CD1c-positive myeloid dendritic cell (primary cell): ENCODE data around the gene APBA2.
"Not testable (repeated sequence)": the region's sequence is repeated elsewhere in the genome, so short reads cannot be mapped to it uniquely, and the experiment has no call there.

Source experiments
- DNase-seq: peaks from one replicate; pipeline ENCODE4 v3.0.0-alpha.2; 2016; ENCODE audit errors: extremely low spot score

Gene APBA2

DNA sequence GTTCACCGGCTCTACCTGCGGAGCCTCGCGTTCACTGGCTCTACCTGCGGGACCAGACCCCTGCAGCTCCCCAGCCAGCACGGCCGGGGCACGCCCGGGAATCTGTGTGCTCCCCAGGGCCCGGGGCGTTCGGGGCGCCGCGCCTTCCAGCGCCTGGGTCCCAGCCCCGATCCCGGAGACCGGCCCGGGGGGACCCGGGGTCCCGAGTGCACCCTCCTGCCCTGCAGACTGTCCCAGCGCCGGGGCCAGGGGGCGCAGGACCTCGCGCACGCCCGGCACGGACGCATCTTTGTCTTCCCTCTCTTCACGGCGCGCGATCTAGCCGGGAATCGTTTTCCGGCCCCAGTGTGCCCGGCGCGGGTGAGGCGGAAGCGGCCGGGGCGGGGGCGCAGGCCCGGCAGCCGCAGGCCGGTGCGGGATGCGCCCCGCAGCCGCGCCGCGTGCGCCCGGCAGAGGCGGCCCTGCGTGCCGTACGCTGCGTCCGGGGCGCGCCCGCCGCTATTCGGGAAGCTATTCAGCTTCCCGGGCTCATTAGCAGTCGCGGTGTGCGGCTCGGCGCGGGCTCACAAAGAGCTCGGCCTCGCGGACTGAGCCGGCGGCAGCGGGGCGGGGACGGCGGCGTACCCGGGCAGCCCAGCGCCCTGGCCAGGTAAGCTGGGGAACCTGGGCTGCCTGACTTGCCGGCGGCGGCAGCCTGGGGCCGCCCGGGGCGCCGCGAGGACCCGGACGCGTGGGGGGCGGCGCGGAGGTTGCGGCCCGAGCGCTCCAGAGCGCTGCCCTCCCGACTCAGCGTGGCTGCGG is at the start of gene APBA2:
Gene APBA2, plus strand, starts transcription at position 345 of the 801 bp plus-strand sequence. CDS start 167,911 bp downstream, outside the sequence.
- DNase-seq = peak; percentile 19

DNA sequence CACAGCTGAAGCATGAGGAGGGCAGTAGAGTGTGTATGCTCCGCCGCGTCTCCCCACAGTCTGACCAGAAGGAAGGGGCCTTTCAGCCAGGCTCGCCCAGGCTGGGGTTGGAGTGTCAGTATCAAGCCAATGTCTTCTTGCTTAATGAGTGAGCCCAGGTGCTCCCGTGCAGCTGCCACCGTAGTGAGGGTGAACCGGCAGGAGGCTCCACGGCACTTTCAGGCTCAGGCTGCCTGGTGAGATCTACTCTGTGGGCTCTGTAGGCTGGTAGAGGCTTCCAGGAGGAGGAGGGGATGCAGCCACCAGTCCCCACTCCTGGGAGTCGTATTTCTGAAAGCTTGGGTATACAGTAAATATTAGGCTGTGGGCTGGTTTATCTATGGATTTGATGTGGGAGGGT is 45.5 kb upstream of the APBA2 start:
- DNase-seq = not testable (repeated sequence)

DNA sequence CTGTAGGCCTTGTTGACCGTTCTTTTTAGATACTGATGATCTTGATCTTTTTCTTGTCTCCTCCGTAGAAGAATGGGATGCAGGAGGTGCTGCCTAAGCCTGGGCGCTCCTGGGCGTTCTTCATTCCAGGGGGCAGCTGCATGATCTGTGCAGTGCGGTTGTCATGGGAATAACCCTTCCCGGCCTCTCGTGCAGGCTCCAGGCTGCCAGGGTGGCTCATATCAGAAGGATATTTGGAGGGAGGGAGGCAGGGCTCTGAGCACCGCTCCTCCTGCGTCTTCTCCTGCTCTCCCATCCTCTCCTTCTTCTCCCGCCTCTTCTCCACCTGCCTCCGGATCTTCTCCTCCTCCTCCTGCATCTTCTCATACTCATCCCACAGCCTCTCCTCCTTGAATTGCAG is 43.6 kb upstream of the APBA2 start:
- DNase-seq = not testable (repeated sequence)

DNA sequence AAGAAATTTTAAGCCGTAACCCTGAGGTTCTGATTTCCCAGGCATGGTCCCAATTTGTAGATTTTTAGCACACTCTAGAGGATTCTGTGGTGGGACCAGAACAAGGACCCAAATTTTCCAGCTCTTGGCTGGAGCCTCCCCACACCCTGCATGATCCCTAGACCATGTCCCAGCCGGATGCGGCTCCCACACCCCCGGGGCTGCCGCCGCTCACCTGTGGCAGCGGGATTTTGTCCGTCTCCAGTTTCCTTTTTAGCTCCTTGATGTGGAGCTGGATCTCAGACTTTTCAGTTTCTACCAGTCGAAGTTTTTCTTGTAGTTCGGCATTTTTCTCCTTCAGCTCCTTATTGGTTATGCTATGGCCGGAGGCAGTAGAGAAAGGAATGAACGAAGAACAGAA is 42.3 kb upstream of the APBA2 start:
- not testable (repeated sequence) for DNase-seq

DNA sequence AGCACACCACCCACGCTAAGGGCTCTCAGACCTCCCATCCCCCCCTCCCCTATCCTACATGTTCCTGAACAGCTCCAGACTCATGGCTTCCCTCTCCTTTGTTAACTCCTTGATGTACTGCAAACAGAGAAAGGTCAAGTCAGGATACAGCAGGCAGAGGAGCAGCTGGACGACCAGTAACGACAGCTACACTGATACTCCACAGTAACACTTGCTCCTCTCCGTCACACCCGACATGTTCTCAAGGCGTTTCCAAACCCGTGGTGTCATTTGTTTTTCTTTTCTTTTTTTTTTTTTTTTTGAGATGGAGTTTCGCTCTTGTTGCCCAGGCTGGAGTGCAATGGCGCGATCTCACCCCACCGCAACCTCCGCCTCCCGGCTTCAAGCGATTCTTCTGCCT is 41.6 kb upstream of the APBA2 start:
- DNase-seq = not testable (repeated sequence)

DNA sequence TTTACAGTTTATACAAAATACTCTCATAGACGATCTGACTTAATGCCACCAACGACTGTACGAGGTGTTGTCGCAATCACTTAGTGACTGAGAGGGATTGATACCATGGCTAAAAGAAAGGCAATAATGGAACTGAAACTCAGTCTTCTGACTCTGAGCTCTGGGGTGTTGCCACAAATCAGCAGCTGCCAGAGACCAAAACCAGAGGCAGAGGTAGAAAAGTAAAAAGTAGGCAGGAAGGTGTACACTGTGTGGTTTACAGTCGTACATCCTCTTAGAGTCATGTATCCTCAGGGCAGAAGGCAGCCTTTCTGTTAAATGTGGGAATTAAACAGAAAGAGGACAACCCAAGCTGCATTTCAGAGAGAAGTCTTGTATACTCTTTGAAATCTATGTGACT is 38.5 kb upstream of the APBA2 start:
- DNase-seq = not testable (repeated sequence)

DNA sequence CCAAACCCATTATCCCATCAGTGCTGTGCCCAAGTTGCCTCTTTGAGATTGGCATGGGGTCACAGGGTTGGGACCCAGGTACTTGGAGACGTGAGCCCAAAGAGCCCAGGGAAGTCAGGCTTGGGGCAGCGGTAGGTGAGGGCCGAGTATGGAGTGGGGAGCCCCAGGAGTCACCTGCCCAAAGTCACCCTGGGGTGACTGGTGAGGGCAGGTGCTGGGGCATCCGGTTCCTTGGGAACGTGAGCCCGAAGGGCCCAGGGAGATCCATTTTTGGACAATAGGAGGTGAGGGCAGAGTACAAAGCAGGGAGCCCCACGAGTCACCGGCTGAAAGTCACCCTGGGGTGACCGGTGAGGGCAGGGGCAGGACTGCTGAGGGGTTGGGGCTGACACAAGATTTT is 37.8 kb upstream of the APBA2 start:
- DNase-seq = not testable (repeated sequence)

DNA sequence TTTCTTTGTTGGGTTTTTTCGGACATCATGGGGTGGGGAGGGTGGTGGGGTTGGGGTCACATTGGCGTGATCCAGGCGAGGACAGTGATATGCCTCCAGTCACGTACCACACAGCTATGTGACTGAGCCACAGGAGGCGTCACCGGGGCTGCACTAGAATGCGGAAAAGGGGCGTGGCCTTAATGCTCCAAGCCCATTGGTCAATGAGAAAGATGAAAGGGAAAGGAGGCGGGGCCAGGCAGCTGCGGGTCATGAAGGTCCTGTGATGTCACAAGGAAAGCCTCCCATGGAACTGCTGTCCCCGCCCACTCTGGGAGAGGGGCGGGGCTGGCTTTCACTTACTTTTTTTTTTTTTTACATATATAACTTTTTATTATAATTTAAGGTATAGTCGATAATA is 37.3 kb upstream of the APBA2 start, which contains the start of gene GOLGA6L7:
Gene GOLGA6L7, minus strand, starts transcription at position 124 of the 400 bp plus-strand sequence. Its CDS starts 95 bp downstream, at position 29.
- not testable (repeated sequence) for DNase-seq

DNA sequence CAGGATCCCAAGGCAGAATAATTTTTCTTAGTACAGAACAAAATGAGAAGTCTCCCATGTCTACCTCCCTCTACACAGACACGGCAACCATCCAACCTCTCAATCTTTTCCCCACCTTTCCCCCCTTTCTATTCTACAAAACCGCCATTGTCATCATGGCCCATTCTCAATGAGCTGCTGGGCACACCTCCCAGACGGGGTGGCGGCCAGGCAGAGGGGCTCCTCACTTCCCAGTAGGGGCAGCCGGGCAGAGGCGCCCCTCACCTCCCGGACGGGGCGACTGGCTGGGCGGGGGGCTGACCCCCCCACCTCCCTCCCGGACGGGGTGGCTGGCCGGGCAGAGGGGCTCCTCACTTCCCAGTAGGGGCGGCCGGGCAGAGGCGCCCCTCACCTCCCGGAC is 36.5 kb upstream of the APBA2 start:
- DNase-seq = not testable (repeated sequence)

DNA sequence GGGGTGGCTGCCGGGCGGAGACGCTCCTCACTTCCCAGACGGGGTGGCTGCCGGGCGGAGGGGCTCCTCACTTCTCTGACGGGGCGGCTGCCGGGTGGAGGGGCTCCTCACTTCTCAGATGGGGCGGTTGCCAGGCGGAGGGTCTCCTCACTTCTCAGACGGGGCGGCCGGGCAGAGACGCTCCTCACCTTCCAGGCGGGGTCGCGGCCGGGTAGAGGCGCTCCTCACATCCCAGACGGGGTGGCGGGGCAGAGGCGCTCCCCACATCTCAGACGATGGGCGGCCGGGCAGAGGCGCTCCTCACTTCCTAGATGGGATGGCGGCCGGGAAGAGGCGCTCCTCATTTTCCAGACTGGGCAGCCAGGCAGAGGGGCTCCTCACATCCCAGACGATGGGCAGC is 36.0 kb upstream of the APBA2 start:
- not testable (repeated sequence) for DNase-seq

DNA sequence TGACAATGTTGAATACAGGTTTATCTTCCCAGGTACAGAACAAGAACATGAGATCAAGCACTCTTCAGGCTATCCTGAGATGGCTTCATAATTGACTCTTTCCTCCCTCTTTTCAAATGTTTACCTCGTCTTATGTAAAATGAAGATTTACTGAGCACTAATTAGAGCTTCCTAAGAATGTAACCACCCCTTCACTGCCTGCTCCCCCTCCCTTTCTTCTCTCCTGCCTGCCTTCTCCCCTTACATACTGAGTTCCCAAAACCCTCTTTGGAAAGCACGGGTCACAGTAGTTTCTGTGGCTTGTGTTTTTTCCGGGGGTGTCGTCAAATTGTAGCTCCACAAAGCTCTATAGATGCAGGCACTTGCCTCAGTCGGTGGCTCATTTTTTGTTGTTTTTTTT is 32.1 kb upstream of the APBA2 start:
- DNase-seq = not testable (repeated sequence)

DNA sequence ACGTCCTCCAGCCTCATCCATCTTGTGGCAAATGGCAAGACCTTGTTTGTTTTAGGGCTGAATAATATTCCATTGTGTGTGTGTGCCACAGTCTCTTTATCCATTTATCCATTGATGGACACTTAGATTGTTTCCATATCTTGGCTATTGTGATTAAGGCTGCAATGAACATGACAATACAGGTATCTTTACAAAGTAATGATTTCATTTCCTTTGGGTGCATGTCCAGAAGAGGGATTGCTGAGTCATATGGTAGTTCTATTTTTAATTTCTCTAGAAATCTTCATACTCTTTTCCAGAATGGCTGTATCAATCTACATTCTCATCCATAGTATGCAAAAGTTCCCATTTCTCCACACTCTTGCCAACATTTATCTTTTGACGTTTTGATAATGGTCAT is 31.2 kb upstream of the APBA2 start:
- DNase-seq = not testable (repeated sequence)

DNA sequence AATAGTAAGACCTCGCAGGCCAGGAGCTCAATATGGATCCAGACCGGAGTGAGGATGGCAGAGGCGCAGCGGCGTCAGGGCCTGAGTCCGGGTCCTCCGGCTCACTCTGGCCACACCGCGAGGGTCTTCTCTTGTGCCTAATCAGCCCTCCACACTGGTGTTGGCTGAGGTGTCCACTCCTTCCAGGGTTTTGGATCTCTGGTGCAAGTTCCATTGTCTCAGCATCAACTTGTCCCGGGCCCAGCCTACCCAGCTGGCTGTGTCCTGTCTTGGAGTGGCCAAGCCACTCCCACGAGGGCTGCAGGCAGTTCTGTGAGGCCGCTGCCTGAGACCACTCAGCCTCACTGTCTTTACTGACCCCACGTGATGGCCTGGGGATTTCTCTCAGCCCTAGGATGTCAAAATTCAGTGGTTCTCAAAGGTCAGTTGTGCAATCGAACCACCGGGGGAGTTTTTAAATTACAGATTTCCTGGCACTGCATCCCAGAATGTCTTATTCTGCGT is 24.7 kb upstream of the APBA2 start:
- no peak for DNase-seq

DNA sequence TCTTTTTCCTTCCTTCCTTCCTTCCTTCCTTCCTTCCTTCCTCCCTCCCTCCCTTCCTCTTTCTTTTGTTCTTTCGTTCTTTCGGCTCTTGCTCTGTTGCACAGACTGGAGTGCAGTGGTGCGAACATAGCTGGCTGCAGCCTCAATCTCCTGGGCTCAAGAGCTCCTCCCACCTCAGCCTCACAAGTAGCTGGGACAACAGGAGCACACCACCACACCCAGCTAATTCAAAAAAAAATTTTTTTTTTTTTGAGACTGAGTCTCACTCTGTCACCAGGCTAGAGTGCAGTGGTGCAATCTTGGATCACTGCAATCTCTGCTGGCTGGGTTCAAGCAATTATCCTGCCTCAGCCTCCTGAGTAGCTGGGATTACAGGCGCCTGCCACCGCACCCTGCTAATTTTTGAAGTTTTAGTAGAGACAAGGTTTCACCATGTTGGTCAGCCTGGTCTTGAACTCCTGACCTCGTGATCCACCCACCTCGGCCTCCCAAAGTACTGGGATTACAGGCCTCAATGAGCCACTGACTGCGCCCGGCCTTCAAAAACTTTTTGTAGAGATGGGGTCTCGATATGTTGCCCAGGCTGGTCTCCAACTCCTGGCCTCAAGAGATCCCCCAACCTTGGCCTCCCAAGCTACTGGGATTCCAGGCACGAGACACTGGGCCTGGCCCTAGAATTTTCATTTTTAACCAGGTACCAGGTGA is 24.0 kb upstream of the APBA2 start:
- not testable (repeated sequence) for DNase-seq

DNA sequence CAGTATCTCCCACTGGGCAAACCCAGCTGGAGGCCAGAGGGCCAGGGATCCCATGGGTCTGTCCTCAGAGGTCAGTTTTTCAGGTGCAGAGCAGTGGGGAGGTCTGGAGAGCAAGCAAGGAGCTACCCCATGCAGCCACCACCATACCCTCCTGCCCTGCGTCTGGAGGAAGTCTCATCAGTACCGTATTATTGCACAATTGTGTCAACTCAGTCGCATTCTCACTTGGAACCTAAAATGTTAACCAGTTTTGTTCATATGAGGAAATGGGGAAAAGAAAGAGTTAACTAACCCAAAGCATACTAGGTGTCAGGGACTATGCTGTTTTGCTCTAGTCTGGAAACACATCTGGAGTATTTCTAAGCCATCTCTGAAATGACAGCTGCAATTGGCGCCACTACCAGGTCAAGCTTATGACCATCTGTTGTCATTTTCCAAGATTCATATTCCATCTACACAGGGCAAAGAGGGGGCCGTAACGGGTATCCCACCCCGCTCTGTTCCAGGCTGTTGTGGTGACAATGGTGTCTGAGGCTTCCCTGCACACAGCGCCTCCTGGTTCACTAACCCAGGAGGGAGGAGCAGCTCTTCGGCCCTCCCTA is 16.9 kb upstream of the APBA2 start:
- DNase-seq = no peak

DNA sequence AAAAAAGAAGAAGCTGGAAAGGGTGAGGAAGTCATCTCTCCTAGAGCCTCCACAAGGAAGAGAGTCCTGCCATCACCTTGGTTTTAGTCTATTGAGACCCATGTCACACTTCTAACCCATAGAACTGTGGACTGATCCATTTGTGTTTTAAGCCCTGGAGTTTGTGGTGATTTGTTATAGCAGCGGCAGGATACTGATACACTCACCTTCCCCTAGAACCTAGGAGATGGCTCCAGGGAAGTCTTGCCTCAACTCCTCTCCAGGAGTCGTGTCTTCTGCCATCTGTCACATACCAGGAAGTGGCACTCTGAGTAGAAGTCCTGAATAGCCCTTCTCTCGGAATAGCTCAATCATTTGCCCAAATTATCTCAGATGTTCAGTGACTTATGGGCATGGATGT is 14.6 kb upstream of the APBA2 start:
- no peak for DNase-seq

DNA sequence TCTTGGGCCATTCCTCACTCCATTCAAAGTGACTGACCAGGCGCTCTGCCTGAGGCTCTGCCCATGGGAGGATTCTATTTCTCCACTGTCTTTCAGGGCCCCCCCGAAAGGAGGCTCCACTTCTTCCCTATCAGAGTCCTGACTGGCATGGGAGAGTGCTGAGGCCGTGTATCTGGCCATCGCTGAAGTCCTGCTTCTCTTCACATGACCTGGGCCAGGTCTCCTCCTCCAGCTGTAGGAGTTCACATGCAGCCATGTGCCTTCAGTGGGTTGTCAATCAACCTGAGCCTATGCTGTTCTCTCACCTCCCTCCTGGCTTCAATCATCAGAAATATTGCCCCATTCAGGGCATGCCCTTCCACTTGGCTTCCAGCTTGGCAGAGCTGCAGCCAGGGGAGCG is 12.8 kb upstream of the APBA2 start:
- no peak for DNase-seq

DNA sequence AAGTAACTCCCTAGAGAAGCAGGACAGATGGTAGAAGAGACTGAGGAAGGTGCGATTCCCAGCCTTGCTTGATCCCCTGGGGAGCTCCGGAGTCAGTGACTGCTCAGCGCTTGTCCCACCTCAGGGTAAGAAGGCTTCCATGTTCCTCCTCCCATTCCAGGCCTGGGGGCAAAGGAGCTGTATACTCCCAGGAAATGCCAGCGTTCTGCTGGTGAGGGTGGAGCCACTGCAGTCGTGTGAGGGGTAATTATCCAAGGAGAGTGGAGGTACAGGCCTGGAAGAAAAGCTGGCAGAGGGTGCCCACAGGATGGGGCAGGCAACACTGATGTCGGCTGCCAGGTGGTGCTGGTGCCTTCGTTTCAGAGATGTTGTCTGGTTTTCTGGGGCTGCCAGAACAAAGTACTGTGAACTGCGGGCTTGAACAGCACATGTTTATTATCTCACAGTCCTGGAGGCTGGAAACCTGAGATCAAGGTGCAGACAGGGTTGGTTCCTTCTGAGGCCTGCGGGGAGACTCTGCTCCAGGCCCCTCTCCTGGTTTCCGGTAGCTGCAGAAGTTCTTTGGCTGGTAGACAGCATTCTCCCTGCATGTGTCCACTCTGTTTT is 12.1 kb upstream of the APBA2 start:
- no peak for DNase-seq

DNA sequence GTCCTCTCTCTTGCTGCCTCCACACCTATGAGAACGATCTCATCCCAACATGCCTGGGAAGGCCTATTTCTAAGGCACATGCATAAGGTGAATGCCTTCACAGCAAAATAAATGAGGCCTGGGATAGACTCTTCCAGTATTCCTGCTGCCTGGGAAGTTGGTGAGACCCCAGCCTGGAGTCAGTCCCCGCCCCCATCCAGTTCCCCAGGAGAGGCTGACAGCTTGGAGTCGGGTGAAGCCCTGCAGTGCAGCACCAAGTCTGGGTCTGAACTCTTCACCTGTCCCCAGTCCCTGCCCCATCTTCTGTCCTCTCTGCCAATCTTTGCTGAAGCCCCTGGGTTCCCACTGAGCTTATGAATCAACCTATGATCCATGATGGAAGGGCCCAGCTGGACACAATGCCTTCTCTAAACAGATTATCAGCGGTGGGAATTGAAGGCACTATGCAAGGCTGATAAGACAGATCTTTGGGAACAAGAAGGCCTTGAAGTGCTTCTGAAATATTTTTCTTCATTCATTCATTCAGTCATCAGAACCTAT is 10.2 kb upstream of the APBA2 start:
- no peak for DNase-seq

DNA sequence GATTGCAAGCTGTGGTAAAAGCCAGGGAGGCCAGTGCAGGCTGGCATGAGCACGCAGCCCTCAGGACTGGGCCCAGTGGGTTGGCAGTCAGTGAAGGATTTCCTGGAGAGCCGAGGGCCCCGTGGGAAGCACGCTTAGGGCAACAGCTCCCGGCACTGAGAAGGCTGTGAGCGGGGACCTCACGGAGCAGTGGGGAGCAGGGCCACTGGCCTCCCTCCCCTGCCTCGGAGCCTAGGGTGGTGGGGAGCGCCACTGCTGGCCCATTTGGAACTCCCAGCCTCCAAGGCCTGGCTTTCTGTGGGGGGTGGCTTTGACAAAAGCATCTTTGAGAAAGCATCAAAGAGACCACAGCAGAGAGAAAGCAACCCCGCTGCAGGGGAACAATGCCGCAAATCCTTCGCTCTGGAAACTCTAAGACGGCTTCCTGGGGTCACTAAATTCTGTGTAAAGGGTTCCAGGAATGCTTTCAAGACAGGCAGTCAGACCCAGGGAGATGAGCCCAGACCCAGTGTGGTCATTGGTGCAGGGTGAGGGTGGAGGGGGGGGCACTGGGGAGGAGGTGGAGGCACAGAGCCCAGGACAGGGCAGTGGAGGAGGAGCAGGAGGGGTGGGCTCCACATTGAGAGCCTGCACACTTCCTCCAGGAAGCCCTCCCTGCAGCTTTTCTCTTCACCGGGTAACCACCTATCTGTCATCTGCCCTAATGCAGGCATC is 9.5 kb upstream of the APBA2 start:
- DNase-seq = no peak

DNA sequence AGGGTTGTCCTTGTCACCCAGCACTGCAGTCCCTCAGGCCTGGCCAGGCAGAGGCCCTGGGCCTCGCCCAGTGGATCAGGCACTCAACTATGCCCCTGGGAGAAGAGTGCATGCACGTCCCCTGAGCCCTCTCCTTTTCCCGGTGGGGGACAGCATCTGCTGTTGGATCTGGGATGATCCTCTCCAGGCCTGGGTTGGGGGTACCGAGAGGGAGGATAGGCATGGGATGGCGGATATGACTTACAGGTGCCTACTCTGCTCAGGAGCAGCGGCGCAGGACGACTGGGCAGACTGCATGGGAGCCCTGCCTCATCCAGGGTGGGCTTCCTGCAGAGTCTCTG is 9.0 kb upstream of the APBA2 start:
- no peak for DNase-seq
